SK-N-MC (cell line): ENCODE measurements around the gene KCNQ1.

Experiments used
- EZH2 ChIP-seq: fragments of 200-600 bp; sonication (generic); IDR thresholded peaks from one replicate; pipeline ENCODE4 v1.6.1; 2017; ENCODE audit warnings: antibody characterized with exemption
- FOXP2 ChIP-seq: optimal IDR thresholded peaks from 2 replicates; pipeline ENCODE3; 2011; ENCODE audit warnings: mild to moderate bottlenecking, moderate library complexity; ENCODE audit not compliant: insufficient read depth; ENCODE audit errors: extremely low read length, control extremely low read depth
- POLR2AphosphoS5 ChIP-seq: IDR thresholded peaks from 2 replicates; pipeline ENCODE4 v1.6.1; 2012; ENCODE audit warnings: mild to moderate bottlenecking, low read depth, low read length, borderline replicate concordance

GRCh38 chr11:2404735-2405196, 40.0 kb upstream of the KCNQ1 start:
- TF ChIP-seq POLR2AphosphoS5 (no peak; the same call in 1 of the 2 replicates), EZH2 (no peak), FOXP2 (no peak)
